WTC11 (cell line): Measurements from ENCODE around the gene SINHCAF. TPM values are rescaled to one million over a fixed set of nuclear protein-coding genes. Genes with fewer than 3 reads are reported as not detected.

Experiments
- ATAC-seq: fragments of 200-7000 bp; cut with Tn5 transposase; 2 replicates; pipeline ENCODE4 v1.10.0; 2021; ENCODE audit warnings: mild to moderate bottlenecking, moderate library complexity
- CTCF ChIA-PET: fragments of 300-600 bp; sonication (Branson Sonifier 250); formaldehyde crosslinking; loops from one replicate; lab custom pipeline; 2021; ENCODE audit warnings: antibody characterized with exemption; lab: Charles Lee
- POLR2A ChIA-PET: fragments of 350-600 bp; sonication (Branson Sonifier 250); formaldehyde crosslinking; loops from one replicate; lab custom pipeline; 2021; ENCODE audit warnings: antibody characterized with exemption; lab: Charles Lee
- DNase-seq: peaks from one replicate; pipeline ENCODE4 v3.0.0; 2021; ENCODE audit warnings: low spot score
- H3K27ac Mint-ChIP-seq: 2 replicates; pipeline ENCODE4 v1.8.0; 2021; ENCODE audit warnings: mixed read lengths
- H3K27me3 Mint-ChIP-seq: 2 replicates; pipeline ENCODE4 v1.8.0; 2021; ENCODE audit warnings: low read depth, mild to moderate bottlenecking, moderate library complexity, mixed read lengths
- H3K36me3 Mint-ChIP-seq: 2 replicates; pipeline ENCODE4 v1.8.0; 2021; ENCODE audit warnings: mixed read lengths
- H3K4me1 Mint-ChIP-seq: 2 replicates; pipeline ENCODE4 v1.8.0; 2022; ENCODE audit warnings: mixed read lengths
- H3K4me3 Mint-ChIP-seq: 2 replicates; pipeline ENCODE4 v1.8.0; 2021; ENCODE audit warnings: mild to moderate bottlenecking, moderate library complexity, mixed read lengths
- H3K9me3 Mint-ChIP-seq: 2 replicates; pipeline ENCODE4 v1.8.0; 2021; ENCODE audit warnings: mixed read lengths
- AFF4 ChIP-seq: sonication (generic); formaldehyde crosslinking; IDR thresholded peaks from 2 replicates; pipeline ENCODE4 v1.8.1; 2023; ENCODE audit warnings: mild to moderate bottlenecking, missing genetic modification reagents, borderline replicate concordance
- ATF2 ChIP-seq: sonication (generic); formaldehyde crosslinking; IDR thresholded peaks from 2 replicates; pipeline ENCODE4 v1.8.1; 2022; ENCODE audit warnings: low read depth, missing genetic modification reagents, borderline replicate concordance
- CREB1 ChIP-seq: sonication (generic); formaldehyde crosslinking; IDR thresholded peaks from 2 replicates; pipeline ENCODE4 v1.8.0; 2023; ENCODE audit warnings: mild to moderate bottlenecking, missing genetic modification reagents
- CREM ChIP-seq: sonication (generic); formaldehyde crosslinking; IDR thresholded peaks from 2 replicates; pipeline ENCODE4 v1.8.1; 2022; ENCODE audit warnings: mild to moderate bottlenecking, missing genetic modification reagents, moderate library complexity
- IRF1 ChIP-seq: sonication (generic); formaldehyde crosslinking; IDR thresholded peaks from 2 replicates; pipeline ENCODE4 v1.8.0; 2023; ENCODE audit warnings: missing genetic modification reagents
- MXD4 ChIP-seq: fragments of 250-450 bp; sonication (Bioruptor Pico); IDR thresholded peaks from 2 replicates; pipeline ENCODE4 v1.8.0; 2021; ENCODE audit warnings: mild to moderate bottlenecking, moderate library complexity, borderline replicate concordance
- PREB ChIP-seq: sonication (generic); formaldehyde crosslinking; IDR thresholded peaks from 2 replicates; pipeline ENCODE4 v1.8.1; 2022; ENCODE audit warnings: mild to moderate bottlenecking, missing genetic modification reagents, moderate library complexity, borderline replicate concordance
- ZNF138 ChIP-seq: sonication (generic); formaldehyde crosslinking; conservative IDR thresholded peaks from 2 replicates; pipeline ENCODE4 v1.8.1; 2022; ENCODE audit warnings: mild to moderate bottlenecking, moderate library complexity, missing genetic modification reagents
- ZNF671 ChIP-seq: fragments of 250-450 bp; sonication (Bioruptor Pico); IDR thresholded peaks from 2 replicates; pipeline ENCODE4 v1.8.0; 2021; ENCODE audit warnings: mild to moderate bottlenecking
- total RNA-seq: library from RNA; stranded (reverse); gene quantifications from 3 replicates; pipeline ENCODE4 v1.2.3, GENCODE V29; 2021
- TF ChIP-seq, protein P1 (sequence below): fragments of 250-450 bp; sonication (Bioruptor Pico); IDR thresholded peaks from 2 replicates; pipeline ENCODE4 v1.8.0; 2021; ENCODE audit warnings: mild to moderate bottlenecking
- TF ChIP-seq, protein P2 (sequence below): sonication (generic); formaldehyde crosslinking; IDR thresholded peaks from 2 replicates; pipeline ENCODE4 v1.8.0; 2022; ENCODE audit warnings: mild to moderate bottlenecking, missing genetic modification reagents
- TF ChIP-seq, protein P3 (sequence below): sonication (generic); formaldehyde crosslinking; IDR thresholded peaks from 2 replicates; pipeline ENCODE4 v1.8.0; 2023; ENCODE audit warnings: missing genetic modification reagents, mild to moderate bottlenecking, borderline replicate concordance
- TF ChIP-seq, protein P4 (sequence below): sonication (generic); formaldehyde crosslinking; conservative IDR thresholded peaks from 2 replicates; pipeline ENCODE4 v1.8.1; 2022; ENCODE audit warnings: mild to moderate bottlenecking, missing genetic modification reagents

SINHCAF gene
- total RNA-seq, 1 experiment from 2014 or later, result 407 TPM

- CTCF ChIA-PET, result interaction anchor here (1.3 kb wide), 1 partner anchor 40 kb away, joined by 6 read pairs; no protein-coding TSS in a partner anchor
- ATAC-seq (no peak), DNase-seq (no peak)
- POLR2A ChIA-PET, result no interaction called here
- H3K36me3 Mint-ChIP-seq, result peaks cover 31% of the 10 kb centered on the region
- H3K4me1 Mint-ChIP-seq, result peaks cover 86% of the 10 kb centered on the region
- TF ChIP-seq, protein P1, sequence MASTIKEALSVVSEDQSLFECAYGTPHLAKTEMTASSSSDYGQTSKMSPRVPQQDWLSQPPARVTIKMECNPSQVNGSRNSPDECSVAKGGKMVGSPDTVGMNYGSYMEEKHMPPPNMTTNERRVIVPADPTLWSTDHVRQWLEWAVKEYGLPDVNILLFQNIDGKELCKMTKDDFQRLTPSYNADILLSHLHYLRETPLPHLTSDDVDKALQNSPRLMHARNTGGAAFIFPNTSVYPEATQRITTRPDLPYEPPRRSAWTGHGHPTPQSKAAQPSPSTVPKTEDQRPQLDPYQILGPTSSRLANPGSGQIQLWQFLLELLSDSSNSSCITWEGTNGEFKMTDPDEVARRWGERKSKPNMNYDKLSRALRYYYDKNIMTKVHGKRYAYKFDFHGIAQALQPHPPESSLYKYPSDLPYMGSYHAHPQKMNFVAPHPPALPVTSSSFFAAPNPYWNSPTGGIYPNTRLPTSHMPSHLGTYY (CRISPR knock-in tag), result no peak
- no peak for TF ChIP-seq ZNF138
- no peak for TF ChIP-seq MXD4
- no peak for TF ChIP-seq ZNF671
- no peak for TF ChIP-seq AFF4 (CRISPR knock-in tag)
- TF ChIP-seq, protein P2, sequence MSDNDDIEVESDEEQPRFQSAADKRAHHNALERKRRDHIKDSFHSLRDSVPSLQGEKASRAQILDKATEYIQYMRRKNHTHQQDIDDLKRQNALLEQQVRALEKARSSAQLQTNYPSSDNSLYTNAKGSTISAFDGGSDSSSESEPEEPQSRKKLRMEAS (CRISPR knock-in tag), result no peak
- TF ChIP-seq, protein P3, sequence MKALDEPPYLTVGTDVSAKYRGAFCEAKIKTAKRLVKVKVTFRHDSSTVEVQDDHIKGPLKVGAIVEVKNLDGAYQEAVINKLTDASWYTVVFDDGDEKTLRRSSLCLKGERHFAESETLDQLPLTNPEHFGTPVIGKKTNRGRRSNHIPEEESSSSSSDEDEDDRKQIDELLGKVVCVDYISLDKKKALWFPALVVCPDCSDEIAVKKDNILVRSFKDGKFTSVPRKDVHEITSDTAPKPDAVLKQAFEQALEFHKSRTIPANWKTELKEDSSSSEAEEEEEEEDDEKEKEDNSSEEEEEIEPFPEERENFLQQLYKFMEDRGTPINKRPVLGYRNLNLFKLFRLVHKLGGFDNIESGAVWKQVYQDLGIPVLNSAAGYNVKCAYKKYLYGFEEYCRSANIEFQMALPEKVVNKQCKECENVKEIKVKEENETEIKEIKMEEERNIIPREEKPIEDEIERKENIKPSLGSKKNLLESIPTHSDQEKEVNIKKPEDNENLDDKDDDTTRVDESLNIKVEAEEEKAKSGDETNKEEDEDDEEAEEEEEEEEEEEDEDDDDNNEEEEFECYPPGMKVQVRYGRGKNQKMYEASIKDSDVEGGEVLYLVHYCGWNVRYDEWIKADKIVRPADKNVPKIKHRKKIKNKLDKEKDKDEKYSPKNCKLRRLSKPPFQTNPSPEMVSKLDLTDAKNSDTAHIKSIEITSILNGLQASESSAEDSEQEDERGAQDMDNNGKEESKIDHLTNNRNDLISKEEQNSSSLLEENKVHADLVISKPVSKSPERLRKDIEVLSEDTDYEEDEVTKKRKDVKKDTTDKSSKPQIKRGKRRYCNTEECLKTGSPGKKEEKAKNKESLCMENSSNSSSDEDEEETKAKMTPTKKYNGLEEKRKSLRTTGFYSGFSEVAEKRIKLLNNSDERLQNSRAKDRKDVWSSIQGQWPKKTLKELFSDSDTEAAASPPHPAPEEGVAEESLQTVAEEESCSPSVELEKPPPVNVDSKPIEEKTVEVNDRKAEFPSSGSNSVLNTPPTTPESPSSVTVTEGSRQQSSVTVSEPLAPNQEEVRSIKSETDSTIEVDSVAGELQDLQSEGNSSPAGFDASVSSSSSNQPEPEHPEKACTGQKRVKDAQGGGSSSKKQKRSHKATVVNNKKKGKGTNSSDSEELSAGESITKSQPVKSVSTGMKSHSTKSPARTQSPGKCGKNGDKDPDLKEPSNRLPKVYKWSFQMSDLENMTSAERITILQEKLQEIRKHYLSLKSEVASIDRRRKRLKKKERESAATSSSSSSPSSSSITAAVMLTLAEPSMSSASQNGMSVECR (CRISPR knock-in tag), result no peak
- TF ChIP-seq PREB (CRISPR knock-in tag), result no peak
- TF ChIP-seq IRF1 (CRISPR knock-in tag), result no peak
- TF ChIP-seq, protein P4, sequence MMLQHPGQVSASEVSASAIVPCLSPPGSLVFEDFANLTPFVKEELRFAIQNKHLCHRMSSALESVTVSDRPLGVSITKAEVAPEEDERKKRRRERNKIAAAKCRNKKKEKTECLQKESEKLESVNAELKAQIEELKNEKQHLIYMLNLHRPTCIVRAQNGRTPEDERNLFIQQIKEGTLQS (CRISPR knock-in tag), result no peak
- no peak for TF ChIP-seq CREM (CRISPR knock-in tag)
- TF ChIP-seq ATF2 (CRISPR knock-in tag), result no peak
- TF ChIP-seq CREB1 (CRISPR knock-in tag), result no peak
- peak overlapping the region; percentile 77 for H3K27ac Mint-ChIP-seq
- H3K27me3 Mint-ChIP-seq, result no peaks in the 10 kb centered on the region
- no peak overlapping the region for H3K4me3 Mint-ChIP-seq
- no peaks in the 10 kb centered on the region for H3K9me3 Mint-ChIP-seq
These were observed 14.2 kb downstream of the SINHCAF start for GRCh38 chr12:31311634-31312258.
